K562 (cell line): Measurements from ENCODE around the gene SOX18. TPM values are rescaled to one million over a fixed set of nuclear protein-coding genes. Genes with fewer than 3 reads are reported as not detected.

Source experiments
- KAT7 ChIP-seq: sonication (generic); formaldehyde crosslinking; IDR thresholded peaks from 2 replicates; pipeline ENCODE4 v1.8.0; 2022; ENCODE audit warnings: missing genetic modification reagents, mild to moderate bottlenecking, borderline replicate concordance
- MEIS2 ChIP-seq: fragments of 450-650 bp; IDR thresholded peaks from 2 replicates; pipeline ENCODE4 v1.6.1; 2014; ENCODE audit warnings: mild to moderate bottlenecking; ENCODE audit not compliant: partially characterized antibody
- MYBL2 ChIP-seq, 2 experiments: fragments of 450-650 bp in 1 of 2; sonication (generic) in 1 of 2; formaldehyde crosslinking in 1 of 2; IDR thresholded peaks; 2 replicates each; pipeline versions ENCODE4 v1.6.1 to v1.8.1; 2017 to 2022; ENCODE audit warnings: borderline replicate concordance in 1 of 2, inconsistent platforms in 1 of 2, low read depth in 1 of 2, mild to moderate bottlenecking in 1 of 2, missing genetic modification reagents in 1 of 2, moderate library complexity in 1 of 2
- ZNF778 ChIP-seq: fragments of 450-650 bp; formaldehyde crosslinking; IDR thresholded peaks from 2 replicates; pipeline ENCODE4 v1.4.0; 2020; ENCODE audit warnings: mild to moderate bottlenecking, moderate library complexity
- polyA plus RNA-seq, 8 experiments: library from polyadenylated mRNA; depleted of rRNA in 4 of 8; stranded (reverse) in 5 of 8; unstranded in 3 of 8; fragments of >200 nt; fragmentation: Nextera tagmentation in 2 of 8; fragmentation: Illumina TruSeq in 1 of 8; extraction: Ambion mirVana in 2 of 8; extraction: Trizol in 1 of 8; gene quantifications; 2 replicates each; pipeline versions ENCODE4 v1.2.1 to v1.2.3, GENCODE V29; 2011 to 2014; ENCODE audit warnings: inconsistent platforms in 1 of 8, missing spikeins in 1 of 8
- total RNA-seq, 7 experiments: library from RNA; depleted of rRNA in 6 of 7; stranded (reverse); fragments of >200 nt in 6 of 7; fragmentation: Illumina TruSeq in 2 of 7; extraction: Trizol in 2 of 7; gene quantifications; 2 replicates each; pipeline versions ENCODE4 v1.2.1 to v1.2.3, GENCODE V29; 2011 to 2021; ENCODE audit warnings: low replicate concordance in 1 of 7
- TF ChIP-seq, protein P1 (sequence below): fragments of 450-650 bp; IDR thresholded peaks from 2 replicates; pipeline ENCODE4 v1.6.1; 2016; ENCODE audit warnings: mild to moderate bottlenecking, moderate library complexity

SOX18 gene
- total and polyA plus RNA-seq, 9 of the 15 experiments (the other 6 are each of a cell fraction or from before 2014, with no cell fraction given), result 0.15 to 19.8 (median 0.33) TPM

- TF ChIP-seq, protein P1, sequence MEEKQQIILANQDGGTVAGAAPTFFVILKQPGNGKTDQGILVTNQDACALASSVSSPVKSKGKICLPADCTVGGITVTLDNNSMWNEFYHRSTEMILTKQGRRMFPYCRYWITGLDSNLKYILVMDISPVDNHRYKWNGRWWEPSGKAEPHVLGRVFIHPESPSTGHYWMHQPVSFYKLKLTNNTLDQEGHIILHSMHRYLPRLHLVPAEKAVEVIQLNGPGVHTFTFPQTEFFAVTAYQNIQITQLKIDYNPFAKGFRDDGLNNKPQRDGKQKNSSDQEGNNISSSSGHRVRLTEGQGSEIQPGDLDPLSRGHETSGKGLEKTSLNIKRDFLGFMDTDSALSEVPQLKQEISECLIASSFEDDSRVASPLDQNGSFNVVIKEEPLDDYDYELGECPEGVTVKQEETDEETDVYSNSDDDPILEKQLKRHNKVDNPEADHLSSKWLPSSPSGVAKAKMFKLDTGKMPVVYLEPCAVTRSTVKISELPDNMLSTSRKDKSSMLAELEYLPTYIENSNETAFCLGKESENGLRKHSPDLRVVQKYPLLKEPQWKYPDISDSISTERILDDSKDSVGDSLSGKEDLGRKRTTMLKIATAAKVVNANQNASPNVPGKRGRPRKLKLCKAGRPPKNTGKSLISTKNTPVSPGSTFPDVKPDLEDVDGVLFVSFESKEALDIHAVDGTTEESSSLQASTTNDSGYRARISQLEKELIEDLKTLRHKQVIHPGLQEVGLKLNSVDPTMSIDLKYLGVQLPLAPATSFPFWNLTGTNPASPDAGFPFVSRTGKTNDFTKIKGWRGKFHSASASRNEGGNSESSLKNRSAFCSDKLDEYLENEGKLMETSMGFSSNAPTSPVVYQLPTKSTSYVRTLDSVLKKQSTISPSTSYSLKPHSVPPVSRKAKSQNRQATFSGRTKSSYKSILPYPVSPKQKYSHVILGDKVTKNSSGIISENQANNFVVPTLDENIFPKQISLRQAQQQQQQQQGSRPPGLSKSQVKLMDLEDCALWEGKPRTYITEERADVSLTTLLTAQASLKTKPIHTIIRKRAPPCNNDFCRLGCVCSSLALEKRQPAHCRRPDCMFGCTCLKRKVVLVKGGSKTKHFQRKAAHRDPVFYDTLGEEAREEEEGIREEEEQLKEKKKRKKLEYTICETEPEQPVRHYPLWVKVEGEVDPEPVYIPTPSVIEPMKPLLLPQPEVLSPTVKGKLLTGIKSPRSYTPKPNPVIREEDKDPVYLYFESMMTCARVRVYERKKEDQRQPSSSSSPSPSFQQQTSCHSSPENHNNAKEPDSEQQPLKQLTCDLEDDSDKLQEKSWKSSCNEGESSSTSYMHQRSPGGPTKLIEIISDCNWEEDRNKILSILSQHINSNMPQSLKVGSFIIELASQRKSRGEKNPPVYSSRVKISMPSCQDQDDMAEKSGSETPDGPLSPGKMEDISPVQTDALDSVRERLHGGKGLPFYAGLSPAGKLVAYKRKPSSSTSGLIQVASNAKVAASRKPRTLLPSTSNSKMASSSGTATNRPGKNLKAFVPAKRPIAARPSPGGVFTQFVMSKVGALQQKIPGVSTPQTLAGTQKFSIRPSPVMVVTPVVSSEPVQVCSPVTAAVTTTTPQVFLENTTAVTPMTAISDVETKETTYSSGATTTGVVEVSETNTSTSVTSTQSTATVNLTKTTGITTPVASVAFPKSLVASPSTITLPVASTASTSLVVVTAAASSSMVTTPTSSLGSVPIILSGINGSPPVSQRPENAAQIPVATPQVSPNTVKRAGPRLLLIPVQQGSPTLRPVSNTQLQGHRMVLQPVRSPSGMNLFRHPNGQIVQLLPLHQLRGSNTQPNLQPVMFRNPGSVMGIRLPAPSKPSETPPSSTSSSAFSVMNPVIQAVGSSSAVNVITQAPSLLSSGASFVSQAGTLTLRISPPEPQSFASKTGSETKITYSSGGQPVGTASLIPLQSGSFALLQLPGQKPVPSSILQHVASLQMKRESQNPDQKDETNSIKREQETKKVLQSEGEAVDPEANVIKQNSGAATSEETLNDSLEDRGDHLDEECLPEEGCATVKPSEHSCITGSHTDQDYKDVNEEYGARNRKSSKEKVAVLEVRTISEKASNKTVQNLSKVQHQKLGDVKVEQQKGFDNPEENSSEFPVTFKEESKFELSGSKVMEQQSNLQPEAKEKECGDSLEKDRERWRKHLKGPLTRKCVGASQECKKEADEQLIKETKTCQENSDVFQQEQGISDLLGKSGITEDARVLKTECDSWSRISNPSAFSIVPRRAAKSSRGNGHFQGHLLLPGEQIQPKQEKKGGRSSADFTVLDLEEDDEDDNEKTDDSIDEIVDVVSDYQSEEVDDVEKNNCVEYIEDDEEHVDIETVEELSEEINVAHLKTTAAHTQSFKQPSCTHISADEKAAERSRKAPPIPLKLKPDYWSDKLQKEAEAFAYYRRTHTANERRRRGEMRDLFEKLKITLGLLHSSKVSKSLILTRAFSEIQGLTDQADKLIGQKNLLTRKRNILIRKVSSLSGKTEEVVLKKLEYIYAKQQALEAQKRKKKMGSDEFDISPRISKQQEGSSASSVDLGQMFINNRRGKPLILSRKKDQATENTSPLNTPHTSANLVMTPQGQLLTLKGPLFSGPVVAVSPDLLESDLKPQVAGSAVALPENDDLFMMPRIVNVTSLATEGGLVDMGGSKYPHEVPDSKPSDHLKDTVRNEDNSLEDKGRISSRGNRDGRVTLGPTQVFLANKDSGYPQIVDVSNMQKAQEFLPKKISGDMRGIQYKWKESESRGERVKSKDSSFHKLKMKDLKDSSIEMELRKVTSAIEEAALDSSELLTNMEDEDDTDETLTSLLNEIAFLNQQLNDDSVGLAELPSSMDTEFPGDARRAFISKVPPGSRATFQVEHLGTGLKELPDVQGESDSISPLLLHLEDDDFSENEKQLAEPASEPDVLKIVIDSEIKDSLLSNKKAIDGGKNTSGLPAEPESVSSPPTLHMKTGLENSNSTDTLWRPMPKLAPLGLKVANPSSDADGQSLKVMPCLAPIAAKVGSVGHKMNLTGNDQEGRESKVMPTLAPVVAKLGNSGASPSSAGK, result no peak
- no peak for TF ChIP-seq MYBL2 (IDR thresholded peaks at IDR 0.05; ENCODE audit: low read depth)
- no peak for TF ChIP-seq MYBL2 (CRISPR knock-in tag; IDR thresholded peaks at IDR 0.05; ENCODE audit: borderline replicate concordance)
- TF ChIP-seq KAT7 (CRISPR knock-in tag), result no peak
- no peak for TF ChIP-seq MEIS2
- no peak for TF ChIP-seq ZNF778 (CRISPR knock-in tag)
Observed at GRCh38 chr20:64039293-64040160, 9.9 kb downstream of the SOX18 start (continued).
